ENCODE measurements around the gene GRK3.
A peak's percentile ranks its signal among the peaks of the same experiment; 100 is the strongest.
"Not testable (repeated sequence)": the region's sequence is repeated elsewhere in the genome, so short reads cannot be mapped to it uniquely, and the experiment has no call there.

Gene GRK3

GRCh38 chr22:25698978-25699377, 134.5 kb downstream of the GRK3 start:
- DNase-seq (ENCODE audit: low spot score), result no peak
- TF ChIP-seq, protein P1, sequence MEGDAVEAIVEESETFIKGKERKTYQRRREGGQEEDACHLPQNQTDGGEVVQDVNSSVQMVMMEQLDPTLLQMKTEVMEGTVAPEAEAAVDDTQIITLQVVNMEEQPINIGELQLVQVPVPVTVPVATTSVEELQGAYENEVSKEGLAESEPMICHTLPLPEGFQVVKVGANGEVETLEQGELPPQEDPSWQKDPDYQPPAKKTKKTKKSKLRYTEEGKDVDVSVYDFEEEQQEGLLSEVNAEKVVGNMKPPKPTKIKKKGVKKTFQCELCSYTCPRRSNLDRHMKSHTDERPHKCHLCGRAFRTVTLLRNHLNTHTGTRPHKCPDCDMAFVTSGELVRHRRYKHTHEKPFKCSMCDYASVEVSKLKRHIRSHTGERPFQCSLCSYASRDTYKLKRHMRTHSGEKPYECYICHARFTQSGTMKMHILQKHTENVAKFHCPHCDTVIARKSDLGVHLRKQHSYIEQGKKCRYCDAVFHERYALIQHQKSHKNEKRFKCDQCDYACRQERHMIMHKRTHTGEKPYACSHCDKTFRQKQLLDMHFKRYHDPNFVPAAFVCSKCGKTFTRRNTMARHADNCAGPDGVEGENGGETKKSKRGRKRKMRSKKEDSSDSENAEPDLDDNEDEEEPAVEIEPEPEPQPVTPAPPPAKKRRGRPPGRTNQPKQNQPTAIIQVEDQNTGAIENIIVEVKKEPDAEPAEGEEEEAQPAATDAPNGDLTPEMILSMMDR (IDR thresholded peaks at IDR 0.05; ENCODE audit: extremely low read depth, insufficient read depth, missing control alignments), result no peak
- in situ Hi-C loops (cut with MboI; ENCODE audit: low pct_unique_long_range_greater_than_20kb, low sequenced_read_pairs, unreplicated experiment), result loop anchor here (10.0 kb wide), 1 partner anchor 154 kb away; no protein-coding TSS in a partner anchor

DNA sequence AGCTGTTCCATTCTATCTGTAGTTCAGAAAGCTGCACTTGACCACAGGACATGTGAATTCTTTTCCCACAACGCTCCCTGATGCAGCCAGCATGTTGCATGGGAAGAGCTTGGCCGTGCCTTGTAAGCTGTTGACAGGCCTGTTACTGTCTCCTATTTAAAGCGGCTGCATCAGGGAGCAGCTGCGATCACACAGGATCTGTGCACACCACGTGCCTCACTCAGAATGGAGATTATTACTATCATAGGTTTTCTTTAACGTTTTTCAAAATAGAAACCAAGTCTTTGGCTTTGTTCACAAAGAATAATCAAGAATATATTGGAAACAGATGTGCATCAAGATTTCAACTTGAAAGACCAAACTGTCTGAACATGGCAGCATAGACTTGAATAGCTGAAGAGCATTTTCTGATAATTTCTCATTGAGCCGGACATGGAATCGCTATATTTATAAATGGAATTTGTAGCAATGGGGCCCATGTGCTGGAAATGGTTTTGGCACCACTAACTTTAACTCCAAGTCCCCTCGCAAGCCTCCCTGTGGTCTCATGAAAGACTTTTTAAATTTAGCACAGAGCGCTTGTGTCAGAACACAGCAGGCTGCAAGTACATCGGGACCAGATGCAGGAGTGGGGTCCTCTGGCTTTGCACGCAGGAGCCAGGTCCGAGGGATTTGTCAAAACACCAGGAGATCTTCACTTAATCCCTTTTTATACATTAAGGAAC, 136.7 kb downstream of the GRK3 start:
- TF ChIP-seq, protein P1 (IDR thresholded peaks at IDR 0.05; ENCODE audit: extremely low read depth, insufficient read depth, missing control alignments), result no peak
- no peak for DNase-seq (ENCODE audit: low spot score)
- in situ Hi-C loops (cut with MboI; ENCODE audit: low pct_unique_long_range_greater_than_20kb, low sequenced_read_pairs, unreplicated experiment), result loop anchor here (10.0 kb wide), 1 partner anchor 226 kb away; no protein-coding TSS in a partner anchor

- in situ Hi-C loops (cut with MboI; ENCODE audit: low pct_unique_long_range_greater_than_20kb, low sequenced_read_pairs, unreplicated experiment), result loop anchor here (10.0 kb wide), 1 partner anchor 227 kb away; no protein-coding TSS in a partner anchor
- peak; percentile 42 for DNase-seq (ENCODE audit: low spot score)
- TF ChIP-seq, protein P1 (IDR thresholded peaks at IDR 0.05; ENCODE audit: extremely low read depth, insufficient read depth, missing control alignments), result peak; percentile 50
These were observed 137.6 kb downstream of the GRK3 start for GRCh38 chr22:25702040-25702439.

- in situ Hi-C loops (cut with MboI; ENCODE audit: low pct_unique_long_range_greater_than_20kb, low sequenced_read_pairs, unreplicated experiment), result loop anchor here (10.0 kb wide), 1 partner anchor 228 kb away; no protein-coding TSS in a partner anchor
- TF ChIP-seq, protein P1 (IDR thresholded peaks at IDR 0.05; ENCODE audit: extremely low read depth, insufficient read depth, missing control alignments), result no peak
- peak; percentile 29 for DNase-seq (ENCODE audit: low spot score)
These were observed 138.2 kb downstream of the GRK3 start for GRCh38 chr22:25702571-25703167.

DNA sequence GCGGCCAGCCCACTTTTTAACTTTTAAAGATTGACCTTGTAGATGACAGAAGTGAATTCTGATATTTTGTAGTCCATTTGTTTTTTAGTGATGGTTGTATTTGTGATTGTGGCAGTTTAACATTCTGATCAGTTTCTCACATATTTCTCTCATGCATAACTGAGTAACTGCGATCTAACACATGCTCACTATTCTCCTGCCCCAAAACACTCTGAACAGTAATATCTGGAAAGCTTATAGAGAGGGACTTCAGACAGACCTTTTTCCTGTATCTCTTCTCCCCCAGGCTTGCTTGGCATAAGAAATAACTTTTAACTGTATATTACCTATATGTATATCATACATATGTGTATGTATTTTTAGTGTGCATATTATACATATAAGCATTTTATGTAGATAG, 140.2 kb downstream of the GRK3 start:
- TF ChIP-seq, protein P1 (IDR thresholded peaks at IDR 0.05; ENCODE audit: extremely low read depth, insufficient read depth, missing control alignments), result no peak
- peak; percentile 43 for DNase-seq (ENCODE audit: low spot score)
- in situ Hi-C loops (cut with MboI; ENCODE audit: low pct_unique_long_range_greater_than_20kb, low sequenced_read_pairs, unreplicated experiment), result loop anchor here (10.0 kb wide), 1 partner anchor 230 kb away; no protein-coding TSS in a partner anchor

DNA sequence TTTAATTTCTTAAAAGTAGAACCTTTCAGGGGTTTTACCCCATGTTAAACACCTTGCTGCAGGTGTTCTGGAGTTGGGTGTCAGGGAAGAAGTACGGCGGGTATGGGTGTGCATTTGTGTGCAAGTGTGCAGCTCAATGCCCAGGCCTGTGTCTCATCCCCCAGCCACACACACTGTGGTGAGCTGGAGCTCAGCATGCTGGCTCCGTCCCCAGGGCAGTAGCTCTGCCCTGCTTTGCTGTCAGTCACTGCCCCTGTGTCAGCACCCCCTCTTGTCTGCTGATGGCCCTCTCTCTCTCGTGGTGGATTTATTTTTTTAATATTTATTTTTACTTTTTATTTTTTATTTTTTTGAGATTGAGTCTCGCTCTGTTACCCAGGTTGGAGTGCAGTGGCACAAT, 141.7 kb downstream of the GRK3 start:
- TF ChIP-seq, protein P1 (IDR thresholded peaks at IDR 0.05; ENCODE audit: extremely low read depth, insufficient read depth, missing control alignments), result no peak
- DNase-seq (ENCODE audit: low spot score), result no peak
- in situ Hi-C loops (cut with MboI; ENCODE audit: low pct_unique_long_range_greater_than_20kb, low sequenced_read_pairs, unreplicated experiment), result loop anchor here (10.0 kb wide), 1 partner anchor 231 kb away; no protein-coding TSS in a partner anchor

GRCh38 chr22:25708430-25708829, 144.0 kb downstream of the GRK3 start:
- in situ Hi-C loops (cut with MboI; ENCODE audit: low pct_unique_long_range_greater_than_20kb, low sequenced_read_pairs, unreplicated experiment), result loop anchor here (10.0 kb wide), 1 partner anchor 234 kb away; no protein-coding TSS in a partner anchor
- not testable (repeated sequence) for DNase-seq (ENCODE audit: low spot score)

Measured in GM13977 (cell line).